GM21381 (cell line): Measurements from ENCODE around the gene MAGEB6.
"Not testable (repeated sequence)": the region's sequence is repeated elsewhere in the genome, so short reads cannot be mapped to it uniquely, and the experiment has no call there.

Source experiments
- ATAC-seq: cut with Tn5 transposase; IDR thresholded peaks from one replicate; pipeline ENCODE4 v1.9.1; 2021; ENCODE audit warnings: mild to moderate bottlenecking, moderate library complexity; ENCODE audit not compliant: unreplicated experiment

MAGEB6 gene, protein sequence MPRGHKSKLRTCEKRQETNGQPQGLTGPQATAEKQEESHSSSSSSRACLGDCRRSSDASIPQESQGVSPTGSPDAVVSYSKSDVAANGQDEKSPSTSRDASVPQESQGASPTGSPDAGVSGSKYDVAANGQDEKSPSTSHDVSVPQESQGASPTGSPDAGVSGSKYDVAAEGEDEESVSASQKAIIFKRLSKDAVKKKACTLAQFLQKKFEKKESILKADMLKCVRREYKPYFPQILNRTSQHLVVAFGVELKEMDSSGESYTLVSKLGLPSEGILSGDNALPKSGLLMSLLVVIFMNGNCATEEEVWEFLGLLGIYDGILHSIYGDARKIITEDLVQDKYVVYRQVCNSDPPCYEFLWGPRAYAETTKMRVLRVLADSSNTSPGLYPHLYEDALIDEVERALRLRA

DNA sequence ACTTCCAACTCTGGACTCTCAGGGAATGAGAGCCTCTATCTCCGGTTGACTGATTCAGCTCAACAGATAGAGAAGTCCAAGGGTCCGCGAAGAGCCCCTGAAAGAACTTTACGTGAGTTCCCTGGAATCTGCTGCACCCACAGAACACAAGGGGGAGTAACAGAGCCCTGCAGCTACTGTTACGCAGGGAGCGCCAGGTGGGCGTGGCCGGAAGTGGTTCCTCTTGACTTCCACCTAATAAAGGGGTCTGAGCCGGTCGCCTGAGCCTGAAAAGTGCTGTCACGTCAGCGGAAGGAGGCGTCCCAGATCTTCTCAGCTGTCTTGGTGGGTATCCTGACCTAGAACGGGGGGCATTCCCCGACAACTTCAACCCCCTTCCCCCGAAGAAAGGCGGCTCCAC lies at the start of gene MAGEB6:
MAGEB6 (plus strand) TSS at position 237 of the 400 bp plus-strand sequence. CDS start 1,407 bp downstream, outside the sequence.
- no peak for ATAC-seq

DNA sequence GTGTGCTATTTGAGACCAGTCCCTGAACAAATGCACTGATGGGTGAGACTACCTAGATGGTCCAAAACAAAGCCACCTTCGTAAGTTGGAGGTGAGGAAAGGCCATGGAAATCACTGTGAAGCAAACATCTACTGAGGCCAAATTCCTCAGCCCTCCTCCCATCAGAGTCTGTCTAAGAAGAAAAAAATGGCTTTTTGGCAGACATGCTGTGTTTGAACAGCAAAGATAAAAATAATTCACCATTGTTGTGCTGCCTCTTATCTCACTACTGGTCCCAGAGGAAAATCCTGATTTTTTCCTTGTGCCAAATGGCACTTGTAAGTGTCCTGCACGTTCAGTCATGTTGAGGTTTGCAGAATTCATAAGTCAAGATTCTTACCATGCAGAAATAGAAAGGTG lies 46.2 kb upstream of the MAGEB6 start:
- no peak for ATAC-seq

DNA sequence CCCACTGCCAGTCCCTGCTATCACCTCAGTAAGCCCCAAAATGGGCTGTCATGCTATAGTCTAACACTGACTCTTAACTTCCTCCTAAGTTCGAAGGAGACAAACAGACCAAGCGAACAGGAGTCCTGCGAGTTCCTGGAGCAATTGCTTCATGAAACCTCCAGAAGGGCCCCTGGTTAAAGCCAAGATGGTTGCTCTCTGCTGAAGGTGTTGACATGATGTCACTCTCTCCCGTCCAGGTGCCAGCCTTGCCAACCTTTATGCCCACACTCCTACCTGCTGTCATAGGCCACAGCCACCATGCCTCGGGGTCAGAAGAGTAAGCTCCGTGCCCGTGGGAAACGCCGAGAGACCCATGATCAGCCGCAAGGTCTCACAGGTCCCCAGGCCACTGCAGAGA lies 31.9 kb upstream of the MAGEB6 start, which contains the start of gene MAGEB6B:
MAGEB6B (plus strand) TSS at position 301 of the 400 bp plus-strand sequence; CDS start at position 301, 0 bp downstream.
- ATAC-seq, result no peak

DNA sequence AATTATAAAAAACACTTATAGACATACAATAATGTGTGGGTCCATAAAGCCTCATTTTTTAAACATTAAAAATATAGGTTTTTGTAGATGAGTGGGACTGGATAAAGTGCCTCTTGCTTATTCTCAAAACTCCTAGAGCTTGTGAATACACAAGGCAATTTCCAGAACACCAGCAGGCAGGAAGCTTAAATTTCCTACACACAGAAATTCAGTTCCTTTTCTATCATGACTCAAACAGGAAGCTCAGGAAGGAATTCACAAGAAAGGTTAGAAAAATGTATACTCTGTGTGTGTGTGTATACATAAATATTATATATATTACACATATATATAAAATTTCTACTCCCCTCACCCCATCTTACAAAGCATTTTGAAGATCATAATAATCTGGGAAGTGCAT lies 11.3 kb downstream of the MAGEB6 start:
- no peak for ATAC-seq

DNA sequence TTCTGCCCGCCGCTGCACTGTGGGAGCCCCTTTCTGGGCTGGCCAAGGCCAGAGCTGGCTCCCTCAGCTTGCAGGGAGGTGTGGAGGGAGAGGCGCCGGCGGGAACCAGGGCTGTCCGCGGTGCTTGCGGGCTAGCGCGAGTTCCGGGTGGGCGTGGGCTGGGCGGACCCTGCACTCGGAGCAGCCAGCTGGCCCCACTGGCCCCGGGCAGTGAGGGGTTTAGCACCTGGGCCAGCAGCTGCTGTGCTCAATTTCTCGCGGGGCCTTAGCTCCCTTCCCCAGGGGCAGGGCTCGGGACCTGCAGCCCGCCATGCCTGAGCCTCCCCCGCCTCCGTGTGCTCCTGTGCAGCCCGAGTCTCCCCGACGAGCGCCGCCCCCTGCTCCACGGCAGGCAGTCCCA lies 12.5 kb downstream of the MAGEB6 start:
- not testable (repeated sequence) for ATAC-seq

DNA sequence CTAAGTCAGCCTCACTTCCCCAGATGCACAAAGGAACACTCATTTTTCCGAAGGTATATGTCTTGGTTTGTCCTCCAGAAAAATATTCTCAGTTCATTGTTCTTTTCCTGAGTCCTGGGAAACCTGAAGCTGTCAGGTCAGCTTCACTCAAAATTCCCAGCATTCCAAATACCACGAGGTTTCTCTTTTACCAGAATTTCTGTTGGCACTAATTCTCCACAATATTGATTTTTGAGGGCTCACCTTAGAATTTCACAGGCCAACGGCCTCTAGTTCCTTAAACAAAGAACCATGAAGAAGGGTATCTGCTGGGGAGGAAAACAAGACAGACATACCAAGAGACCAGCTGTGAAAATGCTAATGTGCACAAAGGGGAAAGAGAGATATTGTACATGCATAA lies 15.8 kb downstream of the MAGEB6 start:
- ATAC-seq, result no peak

DNA sequence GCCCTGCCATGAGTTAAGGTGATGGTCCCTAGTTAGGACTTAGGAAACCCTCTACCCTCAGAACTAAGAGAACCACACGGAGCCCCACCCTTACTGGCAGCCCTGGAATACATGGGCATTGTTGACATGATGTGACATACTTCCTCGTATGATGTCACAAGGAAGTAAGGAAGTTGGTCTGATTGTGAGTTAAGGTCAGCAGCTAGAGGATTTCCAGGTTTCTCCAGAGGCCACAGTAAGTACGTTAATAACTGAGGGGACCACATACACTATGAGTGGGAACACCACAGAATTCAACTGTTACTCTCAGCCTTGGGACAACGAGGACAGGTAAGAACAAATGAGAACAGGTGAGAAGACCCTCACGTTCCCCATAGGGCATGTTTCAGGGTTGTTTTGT lies 23.6 kb downstream of the MAGEB6 start, which contains the start of gene MAGEB5:
MAGEB5 (plus strand) TSS at position 301 of the 400 bp plus-strand sequence. CDS start 1,133 bp downstream, outside the sequence.
- no peak for ATAC-seq

DNA sequence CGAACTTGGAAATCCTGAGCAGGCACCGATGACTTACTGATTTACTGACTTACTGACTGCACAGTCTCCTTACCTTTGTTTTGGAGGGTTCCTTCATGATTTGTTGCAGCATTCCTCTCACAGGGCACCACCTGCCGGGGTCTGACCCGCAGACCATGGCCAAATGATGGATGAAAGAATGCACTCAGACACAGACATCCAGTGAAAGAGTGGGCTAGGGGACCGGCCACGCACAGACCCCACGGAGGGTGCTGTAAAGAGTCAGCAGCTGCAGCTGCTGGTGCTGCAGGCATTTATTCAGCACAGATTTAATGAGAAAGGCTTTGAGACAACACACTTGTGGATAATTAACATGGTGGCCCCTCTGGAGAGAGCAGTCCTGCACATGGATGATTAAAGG lies 27.1 kb downstream of the MAGEB6 start:
- ATAC-seq, result no peak

DNA sequence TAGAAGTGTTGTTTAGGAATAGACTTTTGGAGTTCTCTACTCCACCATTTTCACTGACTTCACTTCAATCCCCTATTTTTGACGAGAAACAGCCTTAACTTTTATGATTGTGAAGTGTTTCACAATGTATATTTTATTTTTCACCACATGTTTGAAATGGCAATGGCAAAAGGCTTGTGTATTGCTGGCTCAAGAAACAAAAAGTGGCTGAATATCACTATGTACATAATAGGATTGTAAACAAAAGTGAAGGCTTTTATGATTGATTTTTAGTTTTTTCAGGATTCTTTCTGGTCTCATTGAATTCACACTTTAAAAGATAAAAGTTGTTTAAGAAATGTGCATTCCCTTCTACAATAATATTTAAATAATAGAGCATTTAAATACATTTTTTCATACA lies 41.9 kb downstream of the MAGEB6 start:
- ATAC-seq, result no peak
